ENCODE measurements around the gene KIF26A.

GRCh38 chr14:104149278-104149595 is 10.8 kb downstream of the KIF26A start:
- TF ChIP-seq CTCF (IDR thresholded peaks at IDR 0.05), result no peak
- TF ChIP-seq POLR2A (IDR thresholded peaks at IDR 0.05), result no peak
